ENCODE results near the gene SUGP2.

SUGP2 gene

GRCh38 chr19:19022380-19022961 is 10.8 kb downstream of the SUGP2 start:
- no peak overlapping the region for H3K4me3 ChIP-seq
- H3K27ac ChIP-seq = no peak overlapping the region
- TF ChIP-seq CTCF (IDR thresholded peaks at IDR 0.05) = no peak
- no peak for DNase-seq (ENCODE audit: low spot score)

- no peak for TF ChIP-seq CTCF (IDR thresholded peaks at IDR 0.05)
- Histone ChIP-seq H3K27ac (no peak overlapping the region), H3K4me3 (no peak overlapping the region)
- DNase-seq (ENCODE audit: low spot score) = no peak
Observed at GRCh38 chr19:19021115-19021514, 12.2 kb downstream of the SUGP2 start.

GRCh38 chr19:19010551-19010950 is 22.8 kb downstream of the SUGP2 start:
- no peak overlapping the region for H3K4me3 ChIP-seq
- H3K27ac ChIP-seq = no peak overlapping the region
- no peak for DNase-seq (ENCODE audit: low spot score)
- no peak for TF ChIP-seq CTCF (IDR thresholded peaks at IDR 0.05)

- no peak for DNase-seq (ENCODE audit: low spot score)
- Histone ChIP-seq H3K4me3 (no peak overlapping the region), H3K27ac (no peak overlapping the region)
- TF ChIP-seq CTCF (IDR thresholded peaks at IDR 0.05) = no peak
Observed at GRCh38 chr19:19009951-19010350, 23.4 kb downstream of the SUGP2 start.

GRCh38 chr19:19006213-19006612 is 27.1 kb downstream of the SUGP2 start:
- no peak for DNase-seq (ENCODE audit: low spot score)
- no peak for TF ChIP-seq CTCF (IDR thresholded peaks at IDR 0.05)
- Histone ChIP-seq H3K4me3 (no peak overlapping the region), H3K27ac (no peak overlapping the region)

GRCh38 chr19:19004144-19004543 is 29.2 kb downstream of the SUGP2 start:
- no peak for TF ChIP-seq CTCF (IDR thresholded peaks at IDR 0.05)
- no peak for DNase-seq (ENCODE audit: low spot score)
- no peak overlapping the region for H3K4me3 ChIP-seq
- H3K27ac ChIP-seq = no peak overlapping the region

GRCh38 chr19:18999896-19000620 is 33.3 kb downstream of the SUGP2 start:
- no peak overlapping the region for H3K4me3 ChIP-seq
- DNase-seq (ENCODE audit: low spot score) = no peak
- TF ChIP-seq CTCF (IDR thresholded peaks at IDR 0.05) = no peak
- H3K27ac ChIP-seq = no peak overlapping the region

All from coronary artery (tissue), 2 donors.